ENCODE results near the gene GPANK1.

Gene GPANK1

DNA sequence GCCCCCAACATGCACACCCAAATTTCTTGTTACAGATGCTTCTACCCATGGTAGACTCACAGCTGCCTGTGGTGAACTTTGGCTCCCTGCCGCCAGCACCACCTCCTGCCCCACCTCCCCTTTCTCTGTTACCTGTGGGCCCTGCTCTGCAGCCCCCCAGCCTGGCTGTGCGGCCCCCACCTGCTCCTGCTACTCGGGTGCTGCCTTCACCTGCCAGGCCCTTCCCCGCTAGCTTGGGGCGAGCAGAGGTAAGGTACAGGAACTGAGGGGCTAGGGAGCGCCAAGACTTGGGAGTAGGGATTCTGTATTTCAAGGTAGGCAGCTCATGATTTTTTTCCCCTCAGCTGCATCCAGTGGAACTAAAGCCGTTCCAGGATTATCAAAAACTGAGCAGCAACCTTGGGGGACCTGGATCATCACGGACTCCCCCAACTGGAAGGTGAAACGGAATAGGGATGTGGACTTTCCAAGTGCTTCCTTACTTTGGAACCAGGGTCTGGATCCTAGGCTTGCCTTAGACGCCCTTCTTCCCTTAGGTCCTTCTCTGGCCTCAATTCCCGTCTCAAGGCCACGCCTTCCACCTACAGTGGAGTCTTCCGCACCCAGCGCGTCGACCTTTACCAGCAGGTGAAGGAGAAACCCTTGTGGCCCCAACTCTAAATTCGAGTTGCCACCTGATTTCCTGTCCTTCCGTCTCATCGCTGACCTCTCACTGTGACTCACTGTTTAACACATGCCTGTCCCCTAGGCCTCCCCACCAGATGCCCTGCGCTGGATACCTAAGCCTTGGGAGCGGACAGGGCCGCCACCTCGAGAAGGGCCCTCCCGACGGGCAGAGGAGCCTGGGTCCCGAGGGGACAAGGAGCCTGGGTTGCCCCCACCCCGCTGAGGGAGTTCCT, 27.9 kb downstream of the GPANK1 start:
- DNase-seq, result no peak

DNA sequence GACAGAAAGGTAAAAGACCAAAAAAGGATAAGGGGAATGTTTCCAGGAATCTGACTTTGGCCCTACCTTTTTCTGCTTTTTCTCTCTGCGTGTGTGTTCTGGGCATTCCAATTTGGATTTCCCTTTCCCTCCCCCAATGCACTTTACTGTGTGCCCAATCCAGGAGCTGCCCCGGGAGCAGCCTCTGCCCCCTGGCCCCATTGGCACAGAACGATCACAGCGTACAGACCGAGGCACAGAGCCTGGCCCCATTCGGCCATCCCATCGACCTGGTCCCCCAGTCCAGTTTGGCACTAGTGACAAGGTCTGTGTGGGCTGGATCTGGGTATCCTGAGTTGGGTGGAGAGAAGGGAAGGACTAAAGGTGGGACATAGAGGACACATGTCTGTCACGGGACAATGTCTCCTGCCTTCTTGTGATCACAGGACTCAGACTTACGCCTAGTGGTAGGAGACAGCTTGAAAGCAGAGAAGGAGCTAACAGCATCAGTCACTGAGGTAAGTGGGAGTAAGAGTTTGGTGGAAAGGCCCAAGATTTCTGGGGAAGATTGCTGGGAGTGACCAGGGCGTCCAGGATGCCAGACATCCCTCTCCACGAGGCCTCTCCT, 29.7 kb downstream of the GPANK1 start:
- no peak for DNase-seq

DNA sequence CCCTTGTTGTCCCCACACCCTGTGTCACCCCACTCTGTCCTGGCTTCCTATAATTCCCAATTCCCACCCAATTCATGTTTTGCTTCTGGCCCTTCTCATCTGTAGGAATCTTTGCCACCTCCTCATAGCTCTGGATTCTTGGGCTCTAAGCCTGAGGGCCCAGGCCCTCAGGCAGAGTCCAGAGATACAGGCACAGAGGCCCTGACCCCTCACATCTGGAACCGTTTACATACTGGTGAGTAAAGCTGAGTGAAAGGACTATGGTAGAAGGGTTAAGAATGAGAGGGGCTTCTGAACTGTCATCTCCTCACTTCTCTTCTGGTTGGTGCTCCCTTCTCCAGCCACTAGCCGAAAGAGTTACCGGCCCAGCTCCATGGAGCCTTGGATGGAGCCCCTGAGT, 30.7 kb downstream of the GPANK1 start:
- DNase-seq, result no peak

DNA sequence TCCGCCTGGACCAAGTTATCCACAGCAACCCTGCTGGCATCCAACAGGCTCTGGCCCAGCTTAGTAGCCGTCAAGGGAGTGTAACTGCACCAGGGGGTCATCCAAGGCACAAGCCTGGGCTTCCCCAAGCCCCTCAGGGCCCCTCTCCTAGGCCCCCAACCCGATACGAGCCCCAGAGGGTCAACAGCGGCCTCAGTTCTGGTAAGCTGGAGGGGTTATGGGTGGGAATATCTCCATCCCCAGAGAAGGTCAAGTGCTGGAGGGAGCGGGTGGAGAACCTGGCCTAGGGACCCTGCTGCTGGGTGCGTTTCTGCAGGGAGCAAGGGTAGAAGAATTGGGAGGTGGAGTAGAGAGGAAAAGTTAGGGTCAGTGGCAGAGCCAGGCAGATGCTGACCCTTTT, 31.4 kb downstream of the GPANK1 start:
- no peak for DNase-seq

DNA sequence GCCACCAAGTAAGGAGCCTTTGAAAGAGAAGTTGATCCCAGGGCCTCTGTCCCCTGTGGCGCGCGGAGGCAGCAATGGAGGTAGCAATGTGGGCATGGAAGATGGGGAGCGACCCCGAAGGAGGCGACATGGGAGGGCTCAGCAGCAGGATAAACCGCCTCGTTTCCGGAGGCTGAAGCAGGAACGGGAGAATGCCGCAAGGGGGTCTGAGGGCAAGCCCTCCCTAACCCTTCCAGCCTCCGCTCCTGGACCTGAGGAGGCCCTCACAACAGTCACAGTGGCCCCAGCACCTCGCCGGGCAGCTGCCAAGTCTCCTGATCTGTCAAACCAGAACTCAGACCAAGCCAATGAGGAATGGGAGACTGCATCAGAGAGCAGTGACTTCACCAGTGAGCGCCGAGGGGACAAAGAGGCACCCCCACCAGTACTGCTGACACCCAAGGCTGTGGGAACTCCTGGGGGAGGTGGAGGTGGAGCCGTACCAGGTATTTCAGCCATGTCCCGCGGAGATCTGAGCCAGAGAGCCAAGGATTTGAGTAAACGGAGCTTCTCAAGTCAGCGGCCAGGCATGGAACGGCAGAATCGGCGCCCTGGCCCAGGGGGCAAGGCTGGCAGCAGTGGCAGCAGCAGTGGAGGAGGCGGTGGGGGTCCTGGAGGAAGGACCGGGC, 32.4 kb downstream of the GPANK1 start:
- DNase-seq, result no peak

- no peak for DNase-seq
Observed at GRCh38 chr6:31631681-31632278, 33.0 kb downstream of the GPANK1 start.

- DNase-seq, result no peak
Observed at GRCh38 chr6:31631209-31631608, 33.6 kb downstream of the GPANK1 start.

GRCh38 chr6:31630177-31630934, 34.4 kb downstream of the GPANK1 start:
- DNase-seq, result no peak

- DNase-seq, result no peak
Observed at GRCh38 chr6:31629014-31629413, 35.8 kb downstream of the GPANK1 start.

GRCh38 chr6:31627690-31628287, 37.0 kb downstream of the GPANK1 start:
- DNase-seq, result no peak

DNA sequence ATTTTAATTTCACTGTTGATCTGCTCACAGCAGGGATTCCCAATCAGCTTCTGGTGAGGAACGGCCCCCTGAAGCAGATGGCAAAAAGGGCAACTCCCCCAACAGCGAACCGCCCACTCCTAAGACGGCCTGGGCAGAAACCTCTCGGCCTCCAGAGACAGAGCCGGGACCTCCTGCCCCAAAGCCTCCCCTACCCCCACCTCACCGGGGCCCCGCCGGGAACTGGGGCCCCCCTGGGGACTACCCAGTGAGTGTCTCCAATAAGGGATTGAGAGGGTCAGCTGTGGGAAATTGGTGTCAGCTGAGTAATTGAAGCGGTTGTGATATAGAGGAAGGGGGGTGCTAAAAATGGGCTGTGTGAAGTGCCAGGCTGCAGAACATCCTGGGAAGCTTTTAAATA, 37.8 kb downstream of the GPANK1 start:
- no peak for DNase-seq

GRCh38 chr6:31624070-31624469, 40.7 kb downstream of the GPANK1 start:
- no peak for DNase-seq

- no peak for DNase-seq
Observed at GRCh38 chr6:31622684-31623091, 42.1 kb downstream of the GPANK1 start.

GRCh38 chr6:31621991-31622390, 42.8 kb downstream of the GPANK1 start:
- no peak for DNase-seq

GRCh38 chr6:31621320-31621939, 43.4 kb downstream of the GPANK1 start:
- no peak for DNase-seq

- DNase-seq, result peak; percentile 96
Observed at GRCh38 chr6:31620586-31621319, 44.0 kb downstream of the GPANK1 start, which contains the start of gene PRRC2A. Gene PRRC2A (plus strand): TSS chr6:31620715. CDS start chr6:31622790, 2,075 bp downstream.

DNA sequence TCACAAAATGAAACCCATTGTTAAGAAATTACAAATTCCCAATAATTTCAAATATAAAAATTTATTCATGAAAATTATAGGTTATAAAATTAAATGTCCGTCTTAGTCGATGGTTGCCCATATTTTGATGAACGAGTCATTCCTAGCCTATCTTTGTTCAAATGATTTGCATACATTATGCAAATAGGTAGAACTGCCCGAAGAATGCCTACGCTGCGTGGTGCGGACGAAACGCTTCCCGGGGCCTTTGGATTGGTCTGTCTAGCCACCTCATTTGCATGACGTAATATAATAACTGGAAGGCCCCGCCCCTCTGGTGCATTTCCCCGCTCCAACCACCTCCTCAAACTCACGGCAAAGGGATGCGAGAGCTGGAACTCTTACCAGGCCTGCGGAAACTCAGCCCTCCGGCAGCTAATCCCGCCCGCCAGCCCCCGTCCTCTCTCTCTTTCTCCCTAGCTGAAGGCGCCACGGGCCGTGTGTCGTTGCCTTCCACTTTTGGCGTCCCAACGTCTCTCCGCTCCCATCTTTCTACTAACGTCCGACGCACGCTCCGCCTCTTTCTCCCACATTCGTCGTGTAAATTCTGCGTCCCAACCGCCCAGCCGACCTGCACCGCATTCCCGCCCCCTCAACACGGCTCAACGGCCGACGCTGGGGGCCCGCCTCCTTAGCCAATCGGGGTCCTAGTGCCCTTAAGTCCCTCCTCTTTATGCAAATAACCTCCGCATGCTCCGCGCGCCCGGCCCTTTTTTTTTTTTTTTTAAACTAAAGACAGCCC, 44.8 kb downstream of the GPANK1 start:
- peak; percentile 94 for DNase-seq

GRCh38 chr6:31617010-31617409, 47.8 kb downstream of the GPANK1 start:
- no peak for DNase-seq

DNA sequence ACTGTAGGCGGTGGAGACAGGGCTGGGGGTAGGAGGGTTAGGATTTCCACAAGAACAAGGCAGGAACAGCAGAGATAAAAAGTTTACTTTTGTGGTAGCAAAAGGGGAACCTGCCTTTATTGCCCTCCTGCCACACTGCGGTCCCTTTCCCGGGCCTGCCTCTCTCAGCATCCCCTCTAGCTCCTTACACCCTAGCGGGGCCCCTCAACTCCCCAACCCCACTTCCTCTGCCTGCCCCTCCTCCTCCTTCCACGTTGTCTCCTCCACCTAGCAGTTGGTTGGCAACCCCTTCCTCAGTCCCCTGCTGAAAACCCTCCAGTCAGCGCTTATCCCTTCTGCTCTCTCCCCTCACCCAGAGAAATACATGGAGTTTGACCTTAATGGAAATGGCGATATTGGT, 49.0 kb downstream of the GPANK1 start:
- peak; percentile 75 for DNase-seq
